SK-N-SH treated with all-trans-retinoic acid at 6 μM for 48 hours (cell line): ENCODE measurements around the gene TSSK2.

ENCODE experiments used
- ATAC-seq: fragments of 200-7000 bp; cut with Tn5 transposase; 3 replicates; pipeline ENCODE4 v1.9.1; 2020; ENCODE audit warnings: mild to moderate bottlenecking, moderate library complexity
- ARNTL ChIP-seq: fragments of 450-650 bp; formaldehyde crosslinking; IDR thresholded peaks from 2 replicates; pipeline ENCODE4 v1.5.0; 2020; ENCODE audit warnings: low read depth, mild to moderate bottlenecking, moderate library complexity, borderline replicate concordance
- BACH2 ChIP-seq: fragments of 250-450 bp; sonication (Bioruptor Pico); IDR thresholded peaks from 2 replicates; pipeline ENCODE4 v1.9.0; 2021; ENCODE audit warnings: mild to moderate bottlenecking, borderline replicate concordance
- CSDC2 ChIP-seq: fragments of 250-450 bp; sonication (Bioruptor Pico); IDR thresholded peaks from 2 replicates; pipeline ENCODE4 v1.5.0; 2020; ENCODE audit warnings: mild to moderate bottlenecking, moderate library complexity
- ESRRG ChIP-seq: fragments of 250-450 bp; sonication (Bioruptor Pico); IDR thresholded peaks from 2 replicates; pipeline ENCODE4 v1.6.1; 2021; ENCODE audit warnings: mild to moderate bottlenecking
- GLIS3 ChIP-seq: fragments of 250-450 bp; sonication (Bioruptor Pico); IDR thresholded peaks from 2 replicates; pipeline ENCODE4 v1.5.0; 2020; ENCODE audit warnings: mild to moderate bottlenecking, moderate library complexity
- ISL1 ChIP-seq: fragments of 250-450 bp; sonication (Bioruptor Pico); IDR thresholded peaks from 2 replicates; pipeline ENCODE4 v2.1.2; 2022; ENCODE audit warnings: mild to moderate bottlenecking, moderate library complexity
- PPARA ChIP-seq: fragments of 250-450 bp; sonication (Bioruptor Pico); IDR thresholded peaks from 2 replicates; pipeline ENCODE4 v1.5.0; 2020; ENCODE audit warnings: mild to moderate bottlenecking, borderline replicate concordance
- RARB ChIP-seq: fragments of 250-450 bp; sonication (Bioruptor Pico); IDR thresholded peaks from 2 replicates; pipeline ENCODE4 v1.8.0; 2021; ENCODE audit warnings: mild to moderate bottlenecking, moderate library complexity
- SNAI2 ChIP-seq: fragments of 250-450 bp; sonication (Bioruptor Pico); IDR thresholded peaks from 2 replicates; pipeline ENCODE4 v1.5.0; 2020; ENCODE audit warnings: mild to moderate bottlenecking, moderate library complexity
- TCF4 ChIP-seq: fragments of 250-450 bp; sonication (Bioruptor Pico); IDR thresholded peaks from 2 replicates; pipeline ENCODE4 v1.8.0; 2021; ENCODE audit warnings: mild to moderate bottlenecking, moderate library complexity, borderline replicate concordance
- TOX ChIP-seq: fragments of 250-450 bp; sonication (Bioruptor Pico); IDR thresholded peaks from 2 replicates; pipeline ENCODE4 v1.8.0; 2021; ENCODE audit warnings: mild to moderate bottlenecking, moderate library complexity, borderline replicate concordance
- ZC3H10 ChIP-seq: fragments of 250-450 bp; sonication (Bioruptor Pico); IDR thresholded peaks from 2 replicates; pipeline ENCODE4 v1.5.1; 2021; ENCODE audit warnings: mild to moderate bottlenecking, moderate library complexity
- ZFP3 ChIP-seq: fragments of 250-450 bp; sonication (Bioruptor Pico); IDR thresholded peaks from 2 replicates; pipeline ENCODE4 v1.5.0; 2020; ENCODE audit warnings: mild to moderate bottlenecking, moderate library complexity
- ZFP30 ChIP-seq: fragments of 450-650 bp; formaldehyde crosslinking; IDR thresholded peaks from 2 replicates; pipeline ENCODE4 v1.5.0; 2022; ENCODE audit warnings: mild to moderate bottlenecking, moderate library complexity
- ZNF70 ChIP-seq: fragments of 450-650 bp; formaldehyde crosslinking; IDR thresholded peaks from 2 replicates; pipeline ENCODE4 v1.5.0; 2020; ENCODE audit warnings: mild to moderate bottlenecking, moderate library complexity
- ZNF8 ChIP-seq: fragments of 450-650 bp; formaldehyde crosslinking; IDR thresholded peaks from 2 replicates; pipeline ENCODE4 v1.5.0; 2020; ENCODE audit warnings: mild to moderate bottlenecking, moderate library complexity
- TF ChIP-seq, protein P1 (sequence below): fragments of 250-450 bp; sonication (Bioruptor Pico); IDR thresholded peaks from 2 replicates; pipeline ENCODE4 v1.8.0; 2021; ENCODE audit warnings: low read depth, mild to moderate bottlenecking, moderate library complexity, borderline replicate concordance
- TF ChIP-seq, protein P2 (sequence below): fragments of 250-450 bp; sonication (Bioruptor Pico); IDR thresholded peaks from 2 replicates; pipeline ENCODE4 v1.5.1; 2020; ENCODE audit warnings: low read depth, mild to moderate bottlenecking, moderate library complexity
- TF ChIP-seq, protein P3 (sequence below): fragments of 250-450 bp; sonication (Bioruptor Pico); IDR thresholded peaks from 2 replicates; pipeline ENCODE4 v1.5.0; 2020; ENCODE audit warnings: mild to moderate bottlenecking, moderate library complexity
- TF ChIP-seq, protein P4 (sequence below): fragments of 250-450 bp; sonication (Bioruptor Pico); IDR thresholded peaks from 2 replicates; pipeline ENCODE4 v1.8.0; 2020; ENCODE audit warnings: mild to moderate bottlenecking, moderate library complexity, borderline replicate concordance
- TF ChIP-seq, protein P5 (sequence below): fragments of 250-450 bp; sonication (Bioruptor Pico); IDR thresholded peaks from 2 replicates; pipeline ENCODE4 v1.5.1; 2021; ENCODE audit warnings: mild to moderate bottlenecking, moderate library complexity

The TSSK2 gene

DNA sequence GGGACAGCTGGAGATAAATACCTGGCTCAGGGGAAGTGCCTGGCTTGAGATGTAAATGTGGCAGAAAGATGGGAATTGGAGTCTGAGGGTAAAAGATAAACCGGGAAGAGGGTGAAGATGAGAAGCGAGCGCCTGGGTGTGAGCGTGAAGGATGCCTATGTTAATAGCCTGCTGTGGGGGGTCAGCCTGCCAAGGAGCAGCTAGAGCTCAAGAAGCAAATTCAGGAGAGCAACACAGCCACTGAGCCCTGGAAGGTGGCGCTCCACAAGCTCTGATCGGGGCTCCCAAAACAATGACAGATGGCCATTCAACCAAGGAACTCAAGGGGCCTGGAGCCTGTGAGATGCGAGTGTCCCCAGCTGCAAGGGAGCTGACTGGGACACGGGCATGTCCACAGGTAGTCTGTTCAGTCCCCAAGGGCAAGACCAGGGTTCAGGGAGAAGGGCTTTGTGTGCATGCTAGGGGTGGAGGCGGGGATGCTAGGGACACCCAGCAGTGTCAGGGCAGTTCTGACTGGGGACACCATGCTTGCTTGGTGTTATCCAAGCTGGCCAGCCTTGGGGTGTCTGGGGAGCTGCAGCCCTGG lies 16.2 kb downstream of the TSSK2 start:
- no peak for ATAC-seq
- TF ChIP-seq, protein P1, sequence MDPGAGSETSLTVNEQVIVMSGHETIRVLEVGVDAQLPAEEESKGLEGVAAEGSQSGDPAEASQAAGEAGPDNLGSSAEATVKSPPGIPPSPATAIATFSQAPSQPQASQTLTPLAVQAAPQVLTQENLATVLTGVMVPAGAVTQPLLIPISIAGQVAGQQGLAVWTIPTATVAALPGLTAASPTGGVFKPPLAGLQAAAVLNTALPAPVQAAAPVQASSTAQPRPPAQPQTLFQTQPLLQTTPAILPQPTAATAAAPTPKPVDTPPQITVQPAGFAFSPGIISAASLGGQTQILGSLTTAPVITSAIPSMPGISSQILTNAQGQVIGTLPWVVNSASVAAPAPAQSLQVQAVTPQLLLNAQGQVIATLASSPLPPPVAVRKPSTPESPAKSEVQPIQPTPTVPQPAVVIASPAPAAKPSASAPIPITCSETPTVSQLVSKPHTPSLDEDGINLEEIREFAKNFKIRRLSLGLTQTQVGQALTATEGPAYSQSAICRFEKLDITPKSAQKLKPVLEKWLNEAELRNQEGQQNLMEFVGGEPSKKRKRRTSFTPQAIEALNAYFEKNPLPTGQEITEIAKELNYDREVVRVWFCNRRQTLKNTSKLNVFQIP (CRISPR knock-in tag), result no peak
- no peak for TF ChIP-seq ARNTL (CRISPR knock-in tag)
- TF ChIP-seq, protein P2, sequence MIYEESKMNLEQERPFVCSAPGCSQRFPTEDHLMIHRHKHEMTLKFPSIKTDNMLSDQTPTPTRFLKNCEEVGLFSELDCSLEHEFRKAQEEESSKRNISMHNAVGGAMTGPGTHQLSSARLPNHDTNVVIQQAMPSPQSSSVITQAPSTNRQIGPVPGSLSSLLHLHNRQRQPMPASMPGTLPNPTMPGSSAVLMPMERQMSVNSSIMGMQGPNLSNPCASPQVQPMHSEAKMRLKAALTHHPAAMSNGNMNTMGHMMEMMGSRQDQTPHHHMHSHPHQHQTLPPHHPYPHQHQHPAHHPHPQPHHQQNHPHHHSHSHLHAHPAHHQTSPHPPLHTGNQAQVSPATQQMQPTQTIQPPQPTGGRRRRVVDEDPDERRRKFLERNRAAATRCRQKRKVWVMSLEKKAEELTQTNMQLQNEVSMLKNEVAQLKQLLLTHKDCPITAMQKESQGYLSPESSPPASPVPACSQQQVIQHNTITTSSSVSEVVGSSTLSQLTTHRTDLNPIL (CRISPR knock-in tag), result no peak
- no peak for TF ChIP-seq ISL1 (CRISPR knock-in tag)
- TF ChIP-seq ZNF70 (CRISPR knock-in tag), result no peak
- no peak for TF ChIP-seq RARB (CRISPR knock-in tag)
- TF ChIP-seq CSDC2, result no peak
- no peak for TF ChIP-seq GLIS3
- TF ChIP-seq ZFP30 (CRISPR knock-in tag), result no peak
- no peak for TF ChIP-seq SNAI2 (CRISPR knock-in tag)
- TF ChIP-seq TOX, result no peak
- no peak for TF ChIP-seq PPARA (CRISPR knock-in tag)
- TF ChIP-seq, protein P3, sequence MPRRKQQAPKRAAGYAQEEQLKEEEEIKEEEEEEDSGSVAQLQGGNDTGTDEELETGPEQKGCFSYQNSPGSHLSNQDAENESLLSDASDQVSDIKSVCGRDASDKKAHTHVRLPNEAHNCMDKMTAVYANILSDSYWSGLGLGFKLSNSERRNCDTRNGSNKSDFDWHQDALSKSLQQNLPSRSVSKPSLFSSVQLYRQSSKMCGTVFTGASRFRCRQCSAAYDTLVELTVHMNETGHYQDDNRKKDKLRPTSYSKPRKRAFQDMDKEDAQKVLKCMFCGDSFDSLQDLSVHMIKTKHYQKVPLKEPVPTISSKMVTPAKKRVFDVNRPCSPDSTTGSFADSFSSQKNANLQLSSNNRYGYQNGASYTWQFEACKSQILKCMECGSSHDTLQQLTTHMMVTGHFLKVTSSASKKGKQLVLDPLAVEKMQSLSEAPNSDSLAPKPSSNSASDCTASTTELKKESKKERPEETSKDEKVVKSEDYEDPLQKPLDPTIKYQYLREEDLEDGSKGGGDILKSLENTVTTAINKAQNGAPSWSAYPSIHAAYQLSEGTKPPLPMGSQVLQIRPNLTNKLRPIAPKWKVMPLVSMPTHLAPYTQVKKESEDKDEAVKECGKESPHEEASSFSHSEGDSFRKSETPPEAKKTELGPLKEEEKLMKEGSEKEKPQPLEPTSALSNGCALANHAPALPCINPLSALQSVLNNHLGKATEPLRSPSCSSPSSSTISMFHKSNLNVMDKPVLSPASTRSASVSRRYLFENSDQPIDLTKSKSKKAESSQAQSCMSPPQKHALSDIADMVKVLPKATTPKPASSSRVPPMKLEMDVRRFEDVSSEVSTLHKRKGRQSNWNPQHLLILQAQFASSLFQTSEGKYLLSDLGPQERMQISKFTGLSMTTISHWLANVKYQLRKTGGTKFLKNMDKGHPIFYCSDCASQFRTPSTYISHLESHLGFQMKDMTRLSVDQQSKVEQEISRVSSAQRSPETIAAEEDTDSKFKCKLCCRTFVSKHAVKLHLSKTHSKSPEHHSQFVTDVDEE (CRISPR knock-in tag), result no peak
- TF ChIP-seq, protein P4, sequence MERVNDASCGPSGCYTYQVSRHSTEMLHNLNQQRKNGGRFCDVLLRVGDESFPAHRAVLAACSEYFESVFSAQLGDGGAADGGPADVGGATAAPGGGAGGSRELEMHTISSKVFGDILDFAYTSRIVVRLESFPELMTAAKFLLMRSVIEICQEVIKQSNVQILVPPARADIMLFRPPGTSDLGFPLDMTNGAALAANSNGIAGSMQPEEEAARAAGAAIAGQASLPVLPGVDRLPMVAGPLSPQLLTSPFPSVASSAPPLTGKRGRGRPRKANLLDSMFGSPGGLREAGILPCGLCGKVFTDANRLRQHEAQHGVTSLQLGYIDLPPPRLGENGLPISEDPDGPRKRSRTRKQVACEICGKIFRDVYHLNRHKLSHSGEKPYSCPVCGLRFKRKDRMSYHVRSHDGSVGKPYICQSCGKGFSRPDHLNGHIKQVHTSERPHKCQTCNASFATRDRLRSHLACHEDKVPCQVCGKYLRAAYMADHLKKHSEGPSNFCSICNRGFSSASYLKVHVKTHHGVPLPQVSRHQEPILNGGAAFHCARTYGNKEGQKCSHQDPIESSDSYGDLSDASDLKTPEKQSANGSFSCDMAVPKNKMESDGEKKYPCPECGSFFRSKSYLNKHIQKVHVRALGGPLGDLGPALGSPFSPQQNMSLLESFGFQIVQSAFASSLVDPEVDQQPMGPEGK, result no peak
- TF ChIP-seq, all 23 proteins: peak for 0

DNA sequence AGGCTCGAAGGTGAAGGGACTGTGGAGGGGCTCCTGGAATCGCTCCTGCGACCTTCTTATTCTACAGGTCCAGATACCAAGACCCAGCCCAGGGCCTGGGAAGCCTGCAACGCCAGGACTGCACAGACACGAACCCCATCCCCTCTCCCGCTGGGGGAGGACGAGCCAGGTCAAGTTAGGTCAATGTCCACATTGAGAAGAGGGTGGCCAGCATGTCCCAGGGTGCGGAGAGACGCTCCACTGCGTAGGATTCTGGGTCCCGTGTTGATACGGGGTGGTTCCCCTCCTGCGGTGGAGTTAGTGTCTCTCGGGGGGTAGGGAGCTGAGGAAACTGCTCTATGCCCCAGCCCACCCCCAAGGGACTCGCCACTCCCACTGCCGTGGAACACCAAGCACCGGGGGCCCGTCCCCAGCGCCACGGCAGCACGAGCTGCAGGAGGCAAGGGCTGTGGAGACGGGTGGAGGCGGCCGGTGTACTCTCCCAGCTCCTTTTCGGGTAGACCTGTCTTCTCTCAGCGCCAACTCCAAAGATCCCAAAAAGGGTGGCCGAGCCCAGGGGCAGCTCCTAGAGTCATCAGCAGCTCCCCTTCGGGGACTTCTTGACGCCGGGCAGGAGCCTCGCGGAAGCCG lies 17.4 kb downstream of the TSSK2 start:
- TF ChIP-seq, protein P5, sequence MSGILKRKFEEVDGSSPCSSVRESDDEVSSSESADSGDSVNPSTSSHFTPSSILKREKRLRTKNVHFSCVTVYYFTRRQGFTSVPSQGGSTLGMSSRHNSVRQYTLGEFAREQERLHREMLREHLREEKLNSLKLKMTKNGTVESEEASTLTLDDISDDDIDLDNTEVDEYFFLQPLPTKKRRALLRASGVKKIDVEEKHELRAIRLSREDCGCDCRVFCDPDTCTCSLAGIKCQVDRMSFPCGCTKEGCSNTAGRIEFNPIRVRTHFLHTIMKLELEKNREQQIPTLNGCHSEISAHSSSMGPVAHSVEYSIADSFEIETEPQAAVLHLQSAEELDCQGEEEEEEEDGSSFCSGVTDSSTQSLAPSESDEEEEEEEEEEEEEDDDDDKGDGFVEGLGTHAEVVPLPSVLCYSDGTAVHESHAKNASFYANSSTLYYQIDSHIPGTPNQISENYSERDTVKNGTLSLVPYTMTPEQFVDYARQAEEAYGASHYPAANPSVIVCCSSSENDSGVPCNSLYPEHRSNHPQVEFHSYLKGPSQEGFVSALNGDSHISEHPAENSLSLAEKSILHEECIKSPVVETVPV (CRISPR knock-in tag), result no peak
- TF ChIP-seq, all 23 proteins: peak for 0
- ATAC-seq, result no peak

DNA sequence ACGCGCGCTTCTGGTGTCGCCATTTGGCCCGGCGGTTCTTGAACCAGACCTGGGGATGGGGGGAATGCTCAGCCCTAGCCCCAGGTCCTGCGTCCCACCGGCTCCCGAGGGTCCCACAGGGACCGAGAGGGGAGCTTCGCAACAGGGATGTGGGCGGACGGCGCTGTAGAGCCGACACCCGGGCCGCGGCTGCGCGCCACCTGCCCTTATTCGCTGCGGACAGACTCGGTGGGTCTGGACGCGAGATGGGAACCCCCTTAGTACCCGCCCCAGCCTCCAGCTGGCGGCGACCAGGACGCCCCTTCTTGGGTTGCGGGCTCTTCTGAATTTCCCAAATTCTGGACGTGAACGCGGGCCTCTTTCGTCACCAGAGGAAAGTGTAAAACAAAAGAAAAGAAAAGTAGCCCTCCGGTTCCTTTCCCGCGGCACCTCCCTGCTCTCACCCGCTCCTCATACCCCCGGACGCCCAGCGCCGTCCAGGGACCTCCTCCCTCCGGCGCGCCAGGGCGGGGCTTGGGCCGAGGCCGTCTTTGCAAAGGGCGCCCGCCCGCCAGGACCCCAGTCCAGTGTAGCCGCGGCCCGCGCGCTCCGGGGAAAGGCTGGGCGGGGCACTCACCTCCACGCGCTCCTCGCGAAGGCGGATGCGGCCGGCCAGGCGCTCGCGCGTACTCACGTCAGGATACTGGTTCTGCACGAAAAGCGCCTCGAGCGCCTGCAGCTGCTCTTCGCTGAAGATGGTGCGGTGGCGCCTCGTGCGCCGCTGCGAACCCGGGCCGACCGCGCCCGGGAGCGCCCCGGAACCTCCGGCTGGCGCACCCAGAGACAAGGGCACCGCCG lies 18.2 kb downstream of the TSSK2 start:
- ATAC-seq, result no peak
- TF ChIP-seq, protein P5 (CRISPR knock-in tag), result no peak
- TF ChIP-seq BACH2 (CRISPR knock-in tag) (no peak), SNAI2 (CRISPR knock-in tag) (no peak), ARNTL (CRISPR knock-in tag) (no peak), ZFP30 (CRISPR knock-in tag) (no peak), TOX (no peak), ISL1 (CRISPR knock-in tag) (no peak), ESRRG (CRISPR knock-in tag) (no peak), RARB (CRISPR knock-in tag) (no peak), ZC3H10 (CRISPR knock-in tag) (no peak), ZFP3 (CRISPR knock-in tag) (no peak), PPARA (CRISPR knock-in tag) (no peak), TCF4 (CRISPR knock-in tag) (no peak), ZNF8 (CRISPR knock-in tag) (no peak)
- TF ChIP-seq, protein P1 (CRISPR knock-in tag), result no peak
